ENCODE measurements around the gene ZBTB7C.

Gene ZBTB7C

DNA sequence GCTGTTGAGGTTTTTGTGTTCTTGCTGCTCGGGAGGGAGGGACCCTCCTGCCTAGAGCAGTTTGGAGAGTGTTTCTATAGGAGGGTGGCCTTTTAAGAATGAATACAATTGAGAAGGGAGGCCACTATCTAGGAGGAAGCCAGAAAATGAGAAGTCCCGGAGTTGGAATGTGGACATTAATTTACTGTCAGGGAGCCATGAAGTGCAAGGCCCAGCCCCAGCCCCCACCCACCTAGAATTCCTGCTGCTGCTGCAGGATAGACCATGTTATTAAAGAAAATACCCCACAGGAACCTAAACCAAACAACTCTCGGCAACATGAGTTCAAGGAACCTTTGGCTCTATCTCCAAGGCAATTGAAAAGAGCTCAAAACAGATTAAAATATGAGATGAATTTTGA, 46.0 kb downstream of the ZBTB7C start:
- peaks cover 12% of the 10 kb centered on the region for H3K9me3 ChIP-seq (ENCODE audit: control insufficient read depth, insufficient read depth, low read depth, low read length)
- no peaks in the 10 kb centered on the region for H3K27me3 ChIP-seq (ENCODE audit: control insufficient read depth, insufficient read depth, low read length)
- H3K36me3 ChIP-seq (ENCODE audit: control insufficient read depth, insufficient read depth, low read length), result no peaks in the 10 kb centered on the region

DNA sequence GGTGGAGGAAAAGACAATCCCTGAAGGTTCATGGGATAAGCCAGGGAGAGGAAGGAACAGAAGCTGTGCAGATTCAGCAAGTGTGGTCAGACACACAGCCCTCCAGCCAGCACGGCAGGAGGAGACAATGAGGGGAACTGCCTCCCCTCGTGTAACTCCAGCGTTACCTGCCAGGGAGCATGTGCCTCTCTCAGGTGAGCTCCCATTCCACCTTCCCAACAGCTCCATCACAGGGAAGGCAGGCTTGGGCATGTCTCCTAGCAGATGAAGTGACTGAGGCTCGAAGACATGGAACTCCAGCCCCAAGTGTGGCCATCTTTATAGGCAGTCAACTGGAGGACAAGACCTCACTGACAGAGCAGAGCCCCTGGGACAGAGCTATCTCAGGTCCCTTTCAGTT, 47.4 kb downstream of the ZBTB7C start:
- Histone ChIP-seq H3K9me3 (ENCODE audit: control insufficient read depth, insufficient read depth, low read depth, low read length) (peaks cover 12% of the 10 kb centered on the region), H3K27me3 (ENCODE audit: control insufficient read depth, insufficient read depth, low read length) (no peaks in the 10 kb centered on the region), H3K9ac (ENCODE audit: low read length) (no peak overlapping the region), H3K27ac (ENCODE audit: low read depth, low read length) (no peak overlapping the region), H3K4me3 (ENCODE audit: low read depth, low read length) (no peak overlapping the region), H3K4me1 (ENCODE audit: control insufficient read depth, insufficient read depth, low read length) (peaks cover 10% of the 10 kb centered on the region), H3K36me3 (ENCODE audit: control insufficient read depth, insufficient read depth, low read length) (no peaks in the 10 kb centered on the region)

More for the DNA sequence above, 46.0 kb downstream of the ZBTB7C start:
- H3K9ac ChIP-seq (ENCODE audit: low read length), result no peak overlapping the region
- no peak overlapping the region for H3K27ac ChIP-seq (ENCODE audit: low read depth, low read length)
- H3K4me3 ChIP-seq (ENCODE audit: low read depth, low read length), result no peak overlapping the region
- peaks cover 5% of the 10 kb centered on the region for H3K4me1 ChIP-seq (ENCODE audit: control insufficient read depth, insufficient read depth, low read length)

DNA sequence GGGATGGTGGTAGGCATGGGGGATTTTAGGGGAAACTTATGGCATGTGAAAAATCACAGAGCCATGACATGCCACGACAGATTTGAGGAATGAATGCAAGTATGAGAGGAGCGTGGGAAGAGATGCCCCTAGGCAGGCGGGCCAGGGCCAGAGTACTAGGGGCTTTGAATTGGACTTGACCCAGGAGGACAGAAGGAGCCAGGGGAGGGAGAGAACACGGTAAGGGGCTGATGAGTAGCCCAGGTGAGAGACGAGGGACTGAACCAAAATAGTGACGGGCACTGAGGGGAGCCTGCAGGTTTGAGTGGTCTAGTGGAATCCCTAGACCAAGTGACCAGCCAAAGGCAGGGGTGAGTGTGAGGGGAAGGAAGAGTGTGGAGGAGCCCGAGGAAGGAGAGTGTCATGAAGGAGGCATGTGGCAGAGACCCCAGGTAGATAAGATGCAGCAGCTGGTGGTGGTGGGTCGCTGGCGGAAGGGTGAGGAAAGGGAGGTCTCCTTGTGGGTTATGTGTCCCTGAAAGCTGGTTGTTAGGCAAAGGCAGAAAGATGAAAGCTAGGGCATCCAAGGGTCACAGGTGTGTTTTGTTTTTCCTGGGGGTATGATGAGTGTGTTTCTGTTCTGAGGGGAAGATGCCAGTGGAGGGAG, 48.7 kb downstream of the ZBTB7C start:
- Histone ChIP-seq H3K27me3 (ENCODE audit: control insufficient read depth, insufficient read depth, low read length) (no peaks in the 10 kb centered on the region), H3K9ac (ENCODE audit: low read length) (no peak overlapping the region), H3K4me1 (ENCODE audit: control insufficient read depth, insufficient read depth, low read length) (peaks cover 16% of the 10 kb centered on the region), H3K4me3 (ENCODE audit: low read depth, low read length) (no peak overlapping the region), H3K9me3 (ENCODE audit: control insufficient read depth, insufficient read depth, low read depth, low read length) (peaks cover 8% of the 10 kb centered on the region), H3K27ac (ENCODE audit: low read depth, low read length) (no peak overlapping the region), H3K36me3 (ENCODE audit: control insufficient read depth, insufficient read depth, low read length) (no peaks in the 10 kb centered on the region)

DNA sequence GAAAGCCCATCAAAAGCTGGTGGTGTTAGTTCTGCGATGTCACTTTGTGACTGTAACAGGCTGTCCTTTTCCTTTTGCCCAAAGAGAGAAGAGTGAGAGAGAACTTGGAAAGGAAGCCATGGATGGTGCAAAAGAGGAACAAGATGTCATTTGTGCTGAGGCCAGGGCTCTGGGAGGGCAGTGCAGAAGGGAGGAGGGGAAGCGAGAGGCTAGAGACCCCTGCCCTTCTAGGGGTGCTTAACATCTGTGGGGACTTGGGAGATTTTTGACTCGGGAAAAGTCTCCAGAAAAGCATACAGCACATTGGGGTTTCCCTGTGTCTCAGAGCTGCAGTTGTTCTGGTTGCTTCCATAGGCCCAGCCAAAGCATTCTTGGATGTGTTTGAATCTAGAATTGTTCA, 49.6 kb downstream of the ZBTB7C start:
- H3K9me3 ChIP-seq (ENCODE audit: control insufficient read depth, insufficient read depth, low read depth, low read length), result no peaks in the 10 kb centered on the region
- no peak overlapping the region for H3K4me3 ChIP-seq (ENCODE audit: low read depth, low read length)
- H3K27me3 ChIP-seq (ENCODE audit: control insufficient read depth, insufficient read depth, low read length), result no peaks in the 10 kb centered on the region
- peaks cover 16% of the 10 kb centered on the region for H3K4me1 ChIP-seq (ENCODE audit: control insufficient read depth, insufficient read depth, low read length)
- H3K36me3 ChIP-seq (ENCODE audit: control insufficient read depth, insufficient read depth, low read length), result no peaks in the 10 kb centered on the region
- H3K9ac ChIP-seq (ENCODE audit: low read length), result no peak overlapping the region
- no peak overlapping the region for H3K27ac ChIP-seq (ENCODE audit: low read depth, low read length)

DNA sequence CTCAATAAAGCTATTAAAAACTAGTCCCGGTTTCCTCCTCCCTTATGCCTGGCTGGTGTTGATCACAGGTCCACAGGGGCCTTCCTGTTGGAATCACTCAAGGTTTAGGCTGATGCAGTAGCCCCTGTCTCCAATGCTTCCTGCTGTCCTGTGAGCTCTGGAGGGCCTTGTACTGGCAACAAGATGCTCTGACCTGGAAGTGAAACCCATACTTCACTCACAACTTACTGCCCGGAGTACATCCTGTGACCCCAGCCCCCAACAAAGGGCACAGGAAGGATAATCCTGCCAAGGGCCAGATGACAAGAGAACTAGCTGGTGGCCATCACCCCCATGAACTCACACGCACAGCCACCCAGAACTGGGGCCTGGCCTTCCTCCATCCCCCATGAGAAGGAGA, 50.3 kb downstream of the ZBTB7C start:
- Histone ChIP-seq H3K9me3 (ENCODE audit: control insufficient read depth, insufficient read depth, low read depth, low read length) (no peaks in the 10 kb centered on the region), H3K27ac (ENCODE audit: low read depth, low read length) (no peak overlapping the region), H3K9ac (ENCODE audit: low read length) (no peak overlapping the region), H3K36me3 (ENCODE audit: control insufficient read depth, insufficient read depth, low read length) (no peaks in the 10 kb centered on the region), H3K27me3 (ENCODE audit: control insufficient read depth, insufficient read depth, low read length) (peaks cover under 1% of the 10 kb centered on the region; the same call in 1 of the 2 replicates), H3K4me1 (ENCODE audit: control insufficient read depth, insufficient read depth, low read length) (peaks cover 16% of the 10 kb centered on the region), H3K4me3 (ENCODE audit: low read depth, low read length) (no peak overlapping the region)

DNA sequence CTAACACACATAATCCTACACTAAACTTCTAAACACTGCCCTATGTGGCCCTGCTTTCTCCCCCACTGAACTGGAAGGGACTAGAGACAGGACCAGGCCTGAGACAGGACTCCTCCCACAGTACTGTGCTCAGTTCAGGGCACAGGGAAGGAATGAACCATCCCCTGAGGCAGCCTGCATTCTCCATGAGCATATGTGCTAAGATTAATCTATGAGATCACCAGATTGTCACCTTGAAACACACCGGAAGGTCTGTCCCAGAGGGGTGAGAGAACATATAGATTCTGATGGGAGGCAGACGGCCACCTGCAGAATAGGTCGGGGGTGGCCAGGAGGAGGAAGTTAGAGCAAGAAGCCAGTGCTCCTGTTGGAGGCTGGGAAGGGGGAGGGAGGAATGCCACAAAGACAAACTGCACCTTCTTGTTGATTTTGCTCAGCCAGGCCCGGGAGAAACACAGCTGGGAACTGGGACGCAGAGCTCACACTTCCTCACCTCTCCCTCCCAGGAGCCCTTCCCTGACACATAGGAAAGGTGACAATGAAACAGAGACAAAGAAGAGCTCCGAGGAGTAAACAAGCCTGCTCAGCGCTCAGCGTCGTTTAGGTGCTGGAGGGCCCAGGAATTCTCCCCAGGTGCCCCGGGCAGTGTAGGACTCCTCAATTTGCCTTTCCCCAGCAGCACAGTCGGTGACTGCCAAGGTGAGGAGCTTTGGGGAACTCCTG, 52.1 kb downstream of the ZBTB7C start:
- H3K36me3 ChIP-seq (ENCODE audit: control insufficient read depth, insufficient read depth, low read length), result no peaks in the 10 kb centered on the region
- peaks cover 3% of the 10 kb centered on the region; the same call in 1 of the 2 replicates for H3K27me3 ChIP-seq (ENCODE audit: control insufficient read depth, insufficient read depth, low read length)
- H3K9me3 ChIP-seq (ENCODE audit: control insufficient read depth, insufficient read depth, low read depth, low read length), result no peaks in the 10 kb centered on the region
- peak overlapping the region; percentile 10 for H3K9ac ChIP-seq (ENCODE audit: low read length)
- no peak overlapping the region for H3K27ac ChIP-seq (ENCODE audit: low read depth, low read length)
- H3K4me3 ChIP-seq (ENCODE audit: low read depth, low read length), result no peak overlapping the region
- H3K4me1 ChIP-seq (ENCODE audit: control insufficient read depth, insufficient read depth, low read length), result peaks cover 16% of the 10 kb centered on the region

DNA sequence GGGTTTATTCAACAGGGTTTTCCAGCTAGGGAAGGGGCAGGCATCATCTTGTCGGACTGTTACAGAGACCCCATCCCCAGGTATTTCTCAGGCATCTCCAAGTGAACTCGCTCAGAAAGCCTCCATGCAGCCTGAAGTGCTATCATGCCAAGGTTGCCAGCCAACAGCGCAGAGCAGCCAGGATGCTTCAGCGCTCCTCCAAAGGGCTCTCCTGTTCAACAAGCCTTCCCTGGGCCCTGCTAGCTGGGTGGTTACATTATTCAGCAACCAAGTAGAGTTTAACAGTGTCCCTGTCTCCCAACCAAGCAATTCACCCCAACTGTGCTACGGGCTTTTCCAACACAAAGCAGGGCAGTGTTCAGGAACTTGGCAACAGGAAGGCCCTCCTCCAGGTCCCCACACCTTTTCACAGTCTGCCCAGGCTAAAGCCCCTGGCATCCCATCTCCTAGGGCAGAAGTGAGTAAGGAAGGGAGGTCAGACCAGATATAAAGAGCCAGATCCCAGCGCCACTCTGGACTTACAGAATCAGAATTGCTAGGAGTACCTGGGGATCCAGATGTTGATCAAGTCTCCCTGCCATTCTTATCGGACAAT, 52.9 kb downstream of the ZBTB7C start:
- Histone ChIP-seq H3K36me3 (ENCODE audit: control insufficient read depth, insufficient read depth, low read length) (no peaks in the 10 kb centered on the region), H3K4me1 (ENCODE audit: control insufficient read depth, insufficient read depth, low read length) (peaks cover 16% of the 10 kb centered on the region), H3K9me3 (ENCODE audit: control insufficient read depth, insufficient read depth, low read depth, low read length) (no peaks in the 10 kb centered on the region), H3K9ac (ENCODE audit: low read length) (peak overlapping the region; percentile 10), H3K27me3 (ENCODE audit: control insufficient read depth, insufficient read depth, low read length) (peaks cover 3% of the 10 kb centered on the region; the same call in 1 of the 2 replicates), H3K27ac (ENCODE audit: low read depth, low read length) (no peak overlapping the region), H3K4me3 (ENCODE audit: low read depth, low read length) (no peak overlapping the region)

DNA sequence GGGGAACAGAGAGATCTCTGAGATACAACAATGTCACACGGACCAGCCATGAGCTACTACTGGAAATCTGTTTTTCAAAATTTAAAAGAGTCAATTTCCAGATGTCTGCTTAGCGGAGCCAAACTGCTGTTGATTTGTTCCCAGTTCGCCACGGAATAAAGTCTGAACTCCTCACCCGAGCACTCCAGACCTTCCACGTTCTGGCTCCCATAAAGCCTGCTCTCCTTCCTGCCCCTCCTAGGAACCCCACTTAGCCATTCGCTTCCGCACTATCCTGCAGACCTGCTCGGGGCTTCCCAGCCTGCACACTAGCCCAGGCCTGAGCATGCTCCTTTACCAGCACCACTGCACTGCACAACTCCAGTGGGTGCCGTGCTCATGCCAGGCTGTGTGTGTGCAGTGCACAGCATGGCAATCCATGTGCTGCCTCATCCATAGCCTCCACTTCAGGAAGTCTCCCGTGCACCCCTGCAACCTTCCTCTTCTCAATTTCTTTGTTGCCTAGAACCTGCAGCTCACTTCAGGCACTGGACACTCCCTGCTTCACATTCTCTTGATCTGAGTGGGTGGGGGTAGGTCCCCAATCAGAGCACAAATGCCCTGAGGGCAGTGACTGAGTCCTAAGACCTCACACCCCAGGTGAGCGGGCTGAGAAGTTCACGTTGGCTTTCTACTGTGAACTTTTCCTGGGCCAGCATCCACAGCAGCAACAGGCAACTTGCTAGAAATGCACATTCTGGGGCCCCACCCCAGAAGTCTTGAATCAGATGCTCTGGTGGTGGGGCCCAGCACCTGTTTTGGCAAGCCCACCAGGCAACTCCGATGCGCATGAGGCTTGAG, 53.7 kb downstream of the ZBTB7C start:
- Histone ChIP-seq H3K9ac (ENCODE audit: low read length) (no peak overlapping the region), H3K9me3 (ENCODE audit: control insufficient read depth, insufficient read depth, low read depth, low read length) (no peaks in the 10 kb centered on the region), H3K4me3 (ENCODE audit: low read depth, low read length) (no peak overlapping the region), H3K27ac (ENCODE audit: low read depth, low read length) (no peak overlapping the region), H3K27me3 (ENCODE audit: control insufficient read depth, insufficient read depth, low read length) (peaks cover 3% of the 10 kb centered on the region; the same call in 1 of the 2 replicates), H3K4me1 (ENCODE audit: control insufficient read depth, insufficient read depth, low read length) (peaks cover 16% of the 10 kb centered on the region), H3K36me3 (ENCODE audit: control insufficient read depth, insufficient read depth, low read length) (no peaks in the 10 kb centered on the region)

DNA sequence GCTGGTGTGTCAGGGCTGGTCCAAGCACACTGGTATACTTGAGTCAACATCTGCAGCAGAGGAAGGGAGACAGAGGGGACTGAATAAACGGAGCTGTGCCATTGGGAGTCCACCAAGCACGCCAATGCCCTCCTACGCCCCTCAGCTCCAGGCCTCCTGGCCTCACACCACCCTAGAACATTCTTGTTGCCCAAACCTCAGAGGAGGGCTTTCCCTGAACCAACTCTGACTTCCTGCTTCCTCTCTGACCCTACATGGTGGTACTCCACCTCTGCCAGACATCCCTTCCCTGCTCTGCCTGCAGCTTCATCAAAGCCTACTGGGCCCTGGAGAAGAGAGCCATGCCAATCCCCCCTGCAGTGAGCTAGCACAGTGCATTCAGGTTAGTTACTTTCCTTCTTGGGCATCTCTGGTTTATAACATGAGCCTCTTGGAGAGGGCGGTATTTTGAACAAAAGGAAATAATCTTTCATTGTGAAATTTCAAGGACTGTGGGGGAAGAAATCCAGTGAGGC, 54.4 kb downstream of the ZBTB7C start:
- no peaks in the 10 kb centered on the region for H3K36me3 ChIP-seq (ENCODE audit: control insufficient read depth, insufficient read depth, low read length)
- H3K4me1 ChIP-seq (ENCODE audit: control insufficient read depth, insufficient read depth, low read length), result peaks cover 16% of the 10 kb centered on the region
- no peaks in the 10 kb centered on the region for H3K9me3 ChIP-seq (ENCODE audit: control insufficient read depth, insufficient read depth, low read depth, low read length)
- no peak overlapping the region for H3K27ac ChIP-seq (ENCODE audit: low read depth, low read length)
- H3K4me3 ChIP-seq (ENCODE audit: low read depth, low read length), result no peak overlapping the region
- peaks cover 3% of the 10 kb centered on the region; the same call in 1 of the 2 replicates for H3K27me3 ChIP-seq (ENCODE audit: control insufficient read depth, insufficient read depth, low read length)
- H3K9ac ChIP-seq (ENCODE audit: low read length), result no peak overlapping the region

DNA sequence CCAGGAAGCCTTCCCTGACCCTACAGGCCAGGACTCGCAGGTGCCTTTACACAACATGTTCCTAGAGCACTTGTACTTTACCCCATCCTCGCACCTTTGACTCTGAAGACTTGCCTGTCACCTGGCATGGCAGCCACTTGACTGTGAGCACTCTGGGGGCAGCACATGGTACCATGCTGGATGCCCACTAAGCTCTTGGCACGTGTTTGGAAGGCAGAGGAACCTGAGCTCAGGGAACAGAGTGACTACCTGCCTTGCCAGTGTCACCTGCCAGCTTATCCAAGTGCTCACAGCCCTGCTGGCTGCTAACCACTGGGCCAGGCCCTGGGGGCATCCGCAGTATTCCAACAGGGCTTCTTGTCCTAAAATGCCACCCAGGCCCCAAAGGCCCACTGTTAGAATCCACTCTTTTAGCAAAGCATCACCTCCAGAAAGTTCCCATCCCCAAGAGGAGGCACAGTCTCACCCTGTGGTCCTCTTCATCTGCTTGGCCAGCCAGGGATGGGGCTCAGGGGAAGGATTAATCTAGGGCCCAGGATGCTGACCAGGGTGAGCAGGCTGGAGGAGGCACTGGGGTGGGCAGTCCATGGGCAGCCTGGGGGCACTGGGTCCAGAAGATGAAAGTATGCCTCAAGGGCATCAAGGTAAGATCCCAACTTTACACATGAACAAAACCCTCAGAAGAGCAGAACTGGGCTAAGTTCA, 57.0 kb downstream of the ZBTB7C start:
- no peaks in the 10 kb centered on the region for H3K36me3 ChIP-seq (ENCODE audit: control insufficient read depth, insufficient read depth, low read length)
- no peak overlapping the region for H3K4me3 ChIP-seq (ENCODE audit: low read depth, low read length)
- no peak overlapping the region for H3K9ac ChIP-seq (ENCODE audit: low read length)
- no peaks in the 10 kb centered on the region for H3K9me3 ChIP-seq (ENCODE audit: control insufficient read depth, insufficient read depth, low read depth, low read length)
- H3K4me1 ChIP-seq (ENCODE audit: control insufficient read depth, insufficient read depth, low read length), result peaks cover 13% of the 10 kb centered on the region
- peaks cover 3% of the 10 kb centered on the region; the same call in 1 of the 2 replicates for H3K27me3 ChIP-seq (ENCODE audit: control insufficient read depth, insufficient read depth, low read length)
- H3K27ac ChIP-seq (ENCODE audit: low read depth, low read length), result no peak overlapping the region
